GM19025 (cell line): ENCODE measurements around the gene PARD3B.

Experiments used
- ATAC-seq: cut with Tn5 transposase; IDR thresholded peaks from one replicate; pipeline ENCODE4 v1.9.1; 2021; ENCODE audit warnings: mild to moderate bottlenecking, low read depth, moderate library complexity; ENCODE audit not compliant: unreplicated experiment

PARD3B gene

GRCh38 chr2:204973616-204974015, 428.3 kb downstream of the PARD3B start:
- no peak for ATAC-seq

GRCh38 chr2:204974487-204974886, 429.2 kb downstream of the PARD3B start:
- ATAC-seq: no peak

GRCh38 chr2:204977914-204978313, 432.6 kb downstream of the PARD3B start:
- no peak for ATAC-seq

- no peak for ATAC-seq
Measured at GRCh38 chr2:204982303-204982702, 437.0 kb downstream of the PARD3B start.

GRCh38 chr2:204984518-204984917, 439.2 kb downstream of the PARD3B start:
- no peak for ATAC-seq

GRCh38 chr2:204986641-204987040, 441.4 kb downstream of the PARD3B start:
- no peak for ATAC-seq

GRCh38 chr2:204988836-204989235, 443.6 kb downstream of the PARD3B start:
- ATAC-seq: no peak

GRCh38 chr2:204989877-204990276, 444.6 kb downstream of the PARD3B start:
- ATAC-seq: no peak

GRCh38 chr2:205001300-205001966, 456.2 kb downstream of the PARD3B start:
- ATAC-seq: no peak

GRCh38 chr2:205002390-205002789, 457.1 kb downstream of the PARD3B start:
- no peak for ATAC-seq

GRCh38 chr2:205003288-205003687, 458.0 kb downstream of the PARD3B start:
- ATAC-seq: no peak

- ATAC-seq: no peak
Measured at GRCh38 chr2:205010196-205010595, 464.9 kb downstream of the PARD3B start.

GRCh38 chr2:205011031-205011430, 465.8 kb downstream of the PARD3B start:
- no peak for ATAC-seq

- ATAC-seq: no peak
Measured at GRCh38 chr2:205012961-205013360, 467.7 kb downstream of the PARD3B start.

- ATAC-seq: no peak
Measured at GRCh38 chr2:205013586-205013985, 468.3 kb downstream of the PARD3B start.

GRCh38 chr2:205014201-205014600, 468.9 kb downstream of the PARD3B start:
- no peak for ATAC-seq

- no peak for ATAC-seq
Measured at GRCh38 chr2:205017381-205017780, 472.1 kb downstream of the PARD3B start.

GRCh38 chr2:205017912-205018311, 472.6 kb downstream of the PARD3B start:
- no peak for ATAC-seq

GRCh38 chr2:205020673-205021072, 475.4 kb downstream of the PARD3B start:
- no peak for ATAC-seq

GRCh38 chr2:205022841-205023240, 477.6 kb downstream of the PARD3B start:
- ATAC-seq: no peak

GRCh38 chr2:205024822-205025518, 479.7 kb downstream of the PARD3B start:
- ATAC-seq: no peak

GRCh38 chr2:205025580-205026240, 480.4 kb downstream of the PARD3B start:
- no peak for ATAC-seq
